OCI-LY7 (cell line): ENCODE measurements around the gene PRRX1.

Source experiments
- CTCF ChIP-seq: fragments of 200-600 bp; sonication (generic); conservative IDR thresholded peaks from 2 replicates; pipeline ENCODE4 v1.5.1; 2014; ENCODE audit warnings: mild to moderate bottlenecking, antibody characterized with exemption, low read length, moderate library complexity, mixed read lengths
- EZH2phosphoT487 ChIP-seq: fragments of 200-600 bp; sonication (generic); IDR thresholded peaks from 2 replicates; pipeline ENCODE4 v1.6.1; 2018; ENCODE audit warnings: low read depth, borderline replicate concordance, mild to moderate bottlenecking, mixed run types, antibody characterized with exemption, low read length, moderate library complexity, mixed read lengths

DNA sequence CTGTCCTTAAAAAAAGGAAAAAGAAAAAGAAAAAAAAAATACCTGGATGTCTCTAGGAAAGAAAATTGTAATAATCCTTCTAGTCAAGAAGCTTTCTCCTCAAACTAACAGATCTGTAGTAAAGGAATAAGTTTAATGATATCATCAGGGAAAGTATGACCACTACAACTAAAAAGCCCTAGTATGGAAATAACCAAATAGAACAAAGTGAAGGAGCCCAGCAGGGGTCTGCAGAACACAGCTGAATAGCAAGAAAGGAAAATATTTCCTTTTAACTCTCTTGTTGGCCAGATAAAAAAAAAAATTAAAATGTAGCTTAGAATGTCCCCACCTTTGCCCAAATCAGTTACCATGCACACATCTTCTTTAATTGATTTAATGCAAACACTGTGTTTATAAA, 43.2 kb downstream of the PRRX1 start:
- TF ChIP-seq CTCF (no peak), EZH2phosphoT487 (no peak)
